IMR-90 (cell line): ENCODE data around the gene LENEP. TPM values are rescaled to one million over a fixed set of nuclear protein-coding genes. Genes with fewer than 3 reads are reported as not detected.

ENCODE experiments used
- ATAC-seq: fragments of 200-7000 bp; cut with Tn5 transposase; 2 replicates; pipeline ENCODE4 v1.9.1; 2020; ENCODE audit warnings: low read depth, mild to moderate bottlenecking, moderate library complexity
- BruUV-seq: library from RNA; stranded (reverse); fragments of 400-500 nt; replicated peaks from 2 replicates; lab custom pipeline; 2021; lab: Mats Ljungman, UMichigan
- CTCF ChIA-PET: fragments of 300-600 bp; formaldehyde crosslinking; extraction: SDS; loops from one replicate; lab custom pipeline; 2021; ENCODE audit warnings: antibody characterized with exemption; lab: Yijun Ruan, JAX
- POLR2A ChIA-PET: fragments of 300-600 bp; sonication (Branson Sonifier 250); formaldehyde crosslinking; loops from one replicate; lab custom pipeline; 2022; ENCODE audit warnings: antibody characterized with exemption; ENCODE audit not compliant: unreplicated experiment; lab: Charles Lee
- DNase-seq: peaks from one replicate; pipeline ENCODE4 v3.0.0; 2013
- H2AFZ ChIP-seq: replicated peaks from 2 replicates; pipeline ENCODE3; 2013; ENCODE audit warnings: low read length, mild to moderate bottlenecking; ENCODE audit not compliant: poor library complexity
- H2AK5ac ChIP-seq: 2 replicates; pipeline ENCODE4 v1.6.1; 2013; ENCODE audit warnings: low read depth, low read length, inconsistent platforms
- H2AK9ac ChIP-seq: replicated peaks from 2 replicates; pipeline ENCODE3; 2013; ENCODE audit warnings: mild to moderate bottlenecking, low read depth, low read length, moderate library complexity; ENCODE audit not compliant: poor library complexity
- H2BK120ac ChIP-seq: 2 replicates; pipeline ENCODE4 v1.6.1; 2013; ENCODE audit warnings: low read depth, low read length, inconsistent platforms
- H2BK15ac ChIP-seq: 3 replicates; pipeline ENCODE4 v1.6.1; 2013; ENCODE audit warnings: low read depth, low read length, inconsistent platforms
- H2BK20ac ChIP-seq: 2 replicates; pipeline ENCODE4 v1.6.1; 2013; ENCODE audit warnings: low read depth, mild to moderate bottlenecking, inconsistent platforms, low read length, moderate library complexity
- H2BK5ac ChIP-seq: 2 replicates; pipeline ENCODE4 v1.6.1; 2013; ENCODE audit warnings: mild to moderate bottlenecking, low read depth, low read length, inconsistent platforms; ENCODE audit not compliant: poor library complexity, severe bottlenecking
- H3K14ac ChIP-seq: replicated peaks from 2 replicates; pipeline ENCODE4 v1.6.1; 2013; ENCODE audit warnings: low read depth, low read length, inconsistent platforms
- H3K18ac ChIP-seq: 2 replicates; pipeline ENCODE4 v1.6.1; 2013; ENCODE audit warnings: low read depth, low read length, control low read depth
- H3K23ac ChIP-seq: 2 replicates; pipeline ENCODE4 v1.6.1; 2013; ENCODE audit warnings: low read depth, low read length, inconsistent platforms
- H3K27ac ChIP-seq: 2 replicates; pipeline ENCODE4 v1.5.1; 2013; ENCODE audit warnings: mild to moderate bottlenecking, control low read depth, low read length; ENCODE audit not compliant: insufficient read depth
- H3K27me3 ChIP-seq: 2 replicates; pipeline ENCODE4 v1.6.1; 2013; ENCODE audit warnings: low read length; ENCODE audit not compliant: control insufficient read depth, insufficient read depth
- H3K36me3 ChIP-seq: 2 replicates; pipeline ENCODE4 v1.6.1; 2013; ENCODE audit warnings: low read length, mixed read lengths; ENCODE audit not compliant: control insufficient read depth, insufficient read depth
- H3K4ac ChIP-seq: 2 replicates; pipeline ENCODE4 v1.6.1; 2013; ENCODE audit warnings: low read depth, low read length, inconsistent platforms
- H3K4me1 ChIP-seq: 2 replicates; pipeline ENCODE4 v1.6.1; 2013; ENCODE audit warnings: low read length, mixed read lengths; ENCODE audit not compliant: control insufficient read depth, insufficient read depth
- H3K4me2 ChIP-seq: 2 replicates; pipeline ENCODE4 v1.6.1; 2013; ENCODE audit warnings: low read depth, mild to moderate bottlenecking, control low read depth, low read length, moderate library complexity
- H3K4me3 ChIP-seq: 2 replicates; pipeline ENCODE4 v1.5.1; 2013; ENCODE audit warnings: low read depth, mild to moderate bottlenecking, control low read depth, low read length, moderate library complexity; ENCODE audit not compliant: insufficient read depth
- H3K56ac ChIP-seq: 2 replicates; pipeline ENCODE4 v1.6.1; 2013; ENCODE audit warnings: low read length, inconsistent platforms; ENCODE audit not compliant: insufficient read depth; ENCODE audit errors: extremely low read depth
- H3K79me1 ChIP-seq, 2 experiments: 2 replicates each; pipeline ENCODE4 v1.6.1; 2013; ENCODE audit warnings: low read length in 2 of 2, inconsistent platforms in 1 of 2, low read depth in 1 of 2
- H3K9ac ChIP-seq: 2 replicates; pipeline ENCODE4 v1.6.1; 2013; ENCODE audit warnings: low read depth, low read length, control low read depth
- H3K9me1 ChIP-seq: 2 replicates; pipeline ENCODE4 v1.6.1; 2013; ENCODE audit warnings: low read length, inconsistent platforms; ENCODE audit not compliant: insufficient read depth
- H3K9me3 ChIP-seq: 2 replicates; pipeline ENCODE4 v1.6.1; 2013; ENCODE audit warnings: low read length; ENCODE audit not compliant: control insufficient read depth, insufficient read depth
- H4K20me1 ChIP-seq: 2 replicates; pipeline ENCODE4 v1.6.1; 2013; ENCODE audit warnings: low read length, inconsistent platforms; ENCODE audit not compliant: insufficient read depth
- H4K5ac ChIP-seq: 2 replicates; pipeline ENCODE4 v1.6.1; 2013; ENCODE audit warnings: mild to moderate bottlenecking, low read depth, low read length, control low read depth
- H4K8ac ChIP-seq, 2 experiments: 2 replicates each; pipeline ENCODE4 v1.6.1; 2013; ENCODE audit warnings: low read depth in 2 of 2, low read length in 2 of 2, control low read depth in 1 of 2, inconsistent platforms in 1 of 2
- H4K91ac ChIP-seq: 2 replicates; pipeline ENCODE4 v1.6.1; 2013; ENCODE audit warnings: low read depth, low read length, inconsistent platforms; ENCODE audit not compliant: insufficient read depth
- BHLHE40 ChIP-seq: fragments of 150-350 bp; IDR thresholded peaks from 2 replicates; pipeline ENCODE4 v1.6.1; 2016; ENCODE audit warnings: mild to moderate bottlenecking, low read depth, low read length
- CEBPB ChIP-seq: IDR thresholded peaks from 2 replicates; pipeline ENCODE4 v1.6.1; 2012; ENCODE audit warnings: low read depth, low read length, improper control_type of control experiment
- CHD1 ChIP-seq: IDR thresholded peaks from 2 replicates; pipeline ENCODE4 v1.6.1; 2012; ENCODE audit warnings: low read depth, low read length, improper control_type of control experiment
- CTCF ChIP-seq: conservative IDR thresholded peaks from 2 replicates; pipeline ENCODE4 v1.5.1; 2012; ENCODE audit warnings: mild to moderate bottlenecking, low read depth, low read length, improper control_type of control experiment
- ELK1 ChIP-seq: fragments of 150-350 bp; IDR thresholded peaks from 2 replicates; pipeline ENCODE4 v1.6.1; 2016; ENCODE audit warnings: low read depth, mild to moderate bottlenecking, low read length, moderate library complexity, borderline replicate concordance
- FOS ChIP-seq: fragments of 150-350 bp; IDR thresholded peaks from 2 replicates; pipeline ENCODE4 v1.6.1; 2016; ENCODE audit warnings: low read depth, low read length
- MAZ ChIP-seq: IDR thresholded peaks from 2 replicates; pipeline ENCODE4 v1.6.1; 2012; ENCODE audit warnings: low read depth, mild to moderate bottlenecking, low read length, improper control_type of control experiment, moderate library complexity, borderline replicate concordance
- MXI1 ChIP-seq: IDR thresholded peaks from 2 replicates; pipeline ENCODE4 v1.6.1; 2012; ENCODE audit warnings: low read depth, mild to moderate bottlenecking, low read length, moderate library complexity, borderline replicate concordance
- NFE2L2 ChIP-seq: fragments of 150-350 bp; IDR thresholded peaks from 2 replicates; pipeline ENCODE4 v1.6.1; 2016; ENCODE audit warnings: low read depth, mild to moderate bottlenecking, low read length
- POLR2A ChIP-seq: IDR thresholded peaks from 2 replicates; pipeline ENCODE4 v1.6.1; 2012; ENCODE audit warnings: mild to moderate bottlenecking, low read depth, low read length
- RFX5 ChIP-seq: IDR thresholded peaks from 2 replicates; pipeline ENCODE4 v1.8.0; 2012; ENCODE audit warnings: low read depth, mild to moderate bottlenecking, low read length, moderate library complexity
- SMC3 ChIP-seq: fragments of 150-350 bp; IDR thresholded peaks from 2 replicates; pipeline ENCODE4 v1.6.1; 2016; ENCODE audit warnings: low read depth, mild to moderate bottlenecking, antibody characterized with exemption, low read length, moderate library complexity
- USF2 ChIP-seq: fragments of 150-350 bp; IDR thresholded peaks from 2 replicates; pipeline ENCODE4 v1.6.1; 2017; ENCODE audit warnings: mild to moderate bottlenecking, antibody characterized with exemption, low read length, low read depth
- WGBS, 2 experiments: methylation state at CpG; one replicate each; pipeline versions ENCODE4 v1.1.5 to v1.1.7; 2013; ENCODE audit warnings: missing lambda C conversion rate in 2 of 2; ENCODE audit not compliant: insufficient read length in 1 of 2; ENCODE audit errors: extremely low coverage in 2 of 2; 5-methylcytosine and 5-hydroxymethylcytosine counted together
- dilution Hi-C: fragments of 300-500 bp; cut with HindIII; formaldehyde crosslinking; loops from one replicate; pipeline ENCODE4 v1.14.3; 2018; ENCODE audit warnings: low sequenced_read_pairs; ENCODE audit not compliant: unreplicated experiment
- in situ Hi-C: fragments of 300-500 bp; cut with MboI; formaldehyde crosslinking; loops from 3 replicates; pipeline ENCODE4 v1.14.3; 2019; ENCODE audit warnings: low sequenced_read_pairs, inconsistent platforms, mixed read lengths
- intact Hi-C: fragments of 100-400 bp; cut with micrococcal nuclease; formaldehyde crosslinking; loops from 2 replicates; pipeline ENCODE4 v1.10.0; 2022
- polyA plus RNA-seq, 3 experiments: library from polyadenylated mRNA; depleted of rRNA; stranded (reverse); fragments of >200 nt; gene quantifications; 2 replicates each; pipeline ENCODE4 v1.2.3, GENCODE V29; 2012; ENCODE audit warnings: low replicate concordance in 1 of 3
- total RNA-seq: library from RNA; depleted of rRNA; stranded (reverse); fragments of >200 nt; gene quantifications from 2 replicates; pipeline ENCODE4 v1.2.3, GENCODE V29; 2012

LENEP gene
- total and polyA plus RNA-seq, 2 of the 4 experiments (the other 2 are of a cell fraction), result not detected

GRCh38 chr1:154962156-154962749 is 31.1 kb upstream of the LENEP start (continued):
- TF ChIP-seq NFE2L2, result no peak

GRCh38 chr1:154962795-154963330 is 30.5 kb upstream of the LENEP start:
- peak overlapping the region in 1 of 2 experiments; percentile 88; a peak in 1 of 4 replicates for H4K8ac ChIP-seq
- no peaks in the 10 kb centered on the region for H3K27me3 ChIP-seq
- H2AK9ac ChIP-seq, result no peak overlapping the region
- no peaks in the 10 kb centered on the region for H3K9me1 ChIP-seq
- no peak overlapping the region for H3K18ac ChIP-seq
- no peak overlapping the region; the same call in 1 of the 2 replicates for H3K4ac ChIP-seq
- 33% methylated on average over 1 of the region's 6 CpGs; no CpG with 5 or more reads in 1 of the 2 experiments for WGBS, 2 experiments
- no peak overlapping the region for H3K56ac ChIP-seq
- no peak overlapping the region for H2BK15ac ChIP-seq
- no peak overlapping the region for H4K5ac ChIP-seq
- H3K9ac ChIP-seq, result peak overlapping the region; percentile 89
- in situ Hi-C loops (no loop called here), intact Hi-C loops (no loop called here), dilution Hi-C loops (no loop called here)
- H3K4me2 ChIP-seq, result no peak overlapping the region
- peak overlapping the region; percentile 16; the same call in 1 of the 2 replicates for H3K27ac ChIP-seq
- peaks cover 29 to 71% of the 10 kb centered on the region in 2 experiments for H3K79me1 ChIP-seq
- H3K4me3 ChIP-seq, result no peak overlapping the region
- no TSS peak for BruUV-seq
- H4K20me1 ChIP-seq, result peaks cover 31% of the 10 kb centered on the region
- no peak overlapping the region for H4K91ac ChIP-seq
- H3K36me3 ChIP-seq, result peaks cover 62% of the 10 kb centered on the region
- H2AFZ ChIP-seq, result no peak overlapping the region
- no peak for DNase-seq
- ATAC-seq, result no peak
- H2BK120ac ChIP-seq, result no peak overlapping the region
- no peak overlapping the region for H2BK5ac ChIP-seq
- no peak overlapping the region for H2BK20ac ChIP-seq
- H3K4me1 ChIP-seq, result peaks cover 8% of the 10 kb centered on the region
- ChIA-PET POLR2A (no interaction called here), CTCF (no interaction called here)
- no peak overlapping the region for H3K14ac ChIP-seq
- no peak overlapping the region for H2AK5ac ChIP-seq
- H3K23ac ChIP-seq, result no peak overlapping the region
- H3K9me3 ChIP-seq, result no peaks in the 10 kb centered on the region
- TF ChIP-seq ELK1 (no peak), CHD1 (no peak), POLR2A (no peak), RFX5 (no peak), NFE2L2 (no peak), SMC3 (no peak), CEBPB (no peak), FOS (no peak), USF2 (no peak), MAZ (no peak), MXI1 (no peak), CTCF (no peak), BHLHE40 (no peak)
